ENCODE measurements around the gene TRIM67.

Gene TRIM67

DNA sequence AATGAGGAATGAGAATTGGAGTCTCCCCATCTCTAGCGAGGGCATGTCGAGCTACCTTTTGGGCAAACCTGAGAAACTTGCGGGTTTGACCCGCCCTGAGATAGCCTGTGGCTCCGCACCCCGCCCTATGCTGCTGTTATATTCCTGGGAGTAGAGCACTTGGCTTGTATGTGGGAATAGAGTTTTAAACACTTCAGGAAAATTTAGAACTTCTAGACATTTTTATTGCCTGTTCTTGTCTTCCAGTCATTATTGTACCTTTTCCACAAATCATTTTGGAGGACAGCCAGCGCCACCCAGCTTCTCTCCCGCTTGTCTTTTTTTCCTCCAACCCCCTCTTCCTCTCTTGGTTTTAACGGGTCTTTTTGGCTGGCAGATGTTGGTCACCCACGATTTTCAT is 79.9 kb downstream of the TRIM67 start:
- H3K9me3 ChIP-seq (ENCODE audit: insufficient read depth, low read length): no peaks in the 10 kb centered on the region
- H3F3A ChIP-seq (ENCODE audit: insufficient read depth): no peaks in the 10 kb centered on the region
- peak overlapping the region; percentile 92 for H3K4me3 ChIP-seq (ENCODE audit: insufficient read depth, low read length, poor library complexity, severe bottlenecking)
- H3K27ac ChIP-seq (ENCODE audit: low read depth, low read length): peak overlapping the region; percentile 23; the same call in 1 of the 2 replicates
- no peaks in the 10 kb centered on the region; the same call in 1 of the 2 replicates for H3K36me3 ChIP-seq (ENCODE audit: low read length)
- H4K20me1 ChIP-seq (ENCODE audit: low read depth, low read length): no peaks in the 10 kb centered on the region
- H3K27me3 ChIP-seq (ENCODE audit: low read length): no peaks in the 10 kb centered on the region
- peak overlapping the region; percentile 84 for H3K4me2 ChIP-seq (ENCODE audit: low read depth, low read length, poor library complexity, severe bottlenecking)
- peaks cover 64% of the 10 kb centered on the region for H3K79me2 ChIP-seq (ENCODE audit: insufficient read depth, low read length)
- TF ChIP-seq, protein P1, sequence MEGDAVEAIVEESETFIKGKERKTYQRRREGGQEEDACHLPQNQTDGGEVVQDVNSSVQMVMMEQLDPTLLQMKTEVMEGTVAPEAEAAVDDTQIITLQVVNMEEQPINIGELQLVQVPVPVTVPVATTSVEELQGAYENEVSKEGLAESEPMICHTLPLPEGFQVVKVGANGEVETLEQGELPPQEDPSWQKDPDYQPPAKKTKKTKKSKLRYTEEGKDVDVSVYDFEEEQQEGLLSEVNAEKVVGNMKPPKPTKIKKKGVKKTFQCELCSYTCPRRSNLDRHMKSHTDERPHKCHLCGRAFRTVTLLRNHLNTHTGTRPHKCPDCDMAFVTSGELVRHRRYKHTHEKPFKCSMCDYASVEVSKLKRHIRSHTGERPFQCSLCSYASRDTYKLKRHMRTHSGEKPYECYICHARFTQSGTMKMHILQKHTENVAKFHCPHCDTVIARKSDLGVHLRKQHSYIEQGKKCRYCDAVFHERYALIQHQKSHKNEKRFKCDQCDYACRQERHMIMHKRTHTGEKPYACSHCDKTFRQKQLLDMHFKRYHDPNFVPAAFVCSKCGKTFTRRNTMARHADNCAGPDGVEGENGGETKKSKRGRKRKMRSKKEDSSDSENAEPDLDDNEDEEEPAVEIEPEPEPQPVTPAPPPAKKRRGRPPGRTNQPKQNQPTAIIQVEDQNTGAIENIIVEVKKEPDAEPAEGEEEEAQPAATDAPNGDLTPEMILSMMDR (IDR thresholded peaks at IDR 0.05; ENCODE audit: insufficient read depth, low read length, poor library complexity, severe bottlenecking): peak; percentile 29
- TF ChIP-seq EZH2phosphoT487 (conservative IDR thresholded peaks at IDR 0.05; ENCODE audit: low read length): no peak
- no peaks in the 10 kb centered on the region for H3K9me2 ChIP-seq (replicated peaks; ENCODE audit: insufficient read depth, low read length)
- peak overlapping the region; percentile 80 for H3K9ac ChIP-seq (ENCODE audit: low read length)
- peak overlapping the region; percentile 84 for H2AFZ ChIP-seq (ENCODE audit: low read depth, low read length, severe bottlenecking)

DNA sequence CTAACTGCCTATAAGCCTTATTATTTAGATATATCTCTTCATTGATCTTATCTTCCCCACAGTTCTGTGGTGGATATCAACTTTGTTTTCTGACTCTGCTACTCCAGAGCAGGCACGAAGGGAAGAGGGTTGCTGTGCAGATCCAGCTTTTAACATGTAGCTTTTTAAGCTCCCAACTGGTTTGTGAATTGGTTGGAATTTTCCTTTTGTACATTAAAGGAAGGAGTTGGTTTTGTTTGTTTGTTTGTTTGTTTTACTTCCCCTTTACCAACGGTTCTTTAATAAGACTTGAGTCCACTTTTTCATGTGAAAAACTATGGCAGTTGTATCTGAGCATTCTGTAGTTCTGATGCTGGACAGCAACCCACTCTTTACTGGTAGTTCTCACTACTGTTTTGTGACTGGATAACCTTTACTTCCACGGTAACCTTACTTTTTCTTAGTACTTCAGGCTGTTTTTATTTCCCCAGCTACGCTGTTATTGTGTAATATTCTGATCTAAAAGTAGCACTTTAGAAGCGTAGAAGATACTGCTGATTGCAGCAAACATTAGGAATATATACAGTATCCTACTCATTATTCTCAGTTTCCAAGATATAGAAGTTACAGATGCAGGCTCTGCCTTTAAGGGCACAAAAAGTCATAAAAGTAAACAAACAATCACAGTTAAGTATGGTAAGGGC is 80.8 kb downstream of the TRIM67 start:
- H2AFZ ChIP-seq (ENCODE audit: low read depth, low read length, severe bottlenecking): no peak overlapping the region
- H4K20me1 ChIP-seq (ENCODE audit: low read depth, low read length): no peaks in the 10 kb centered on the region
- no peak for TF ChIP-seq EZH2phosphoT487 (conservative IDR thresholded peaks at IDR 0.05; ENCODE audit: low read length)
- H3K27ac ChIP-seq (ENCODE audit: low read depth, low read length): no peak overlapping the region
- H3K4me3 ChIP-seq (ENCODE audit: insufficient read depth, low read length, poor library complexity, severe bottlenecking): peak overlapping the region; percentile 92
- no peaks in the 10 kb centered on the region for H3K9me2 ChIP-seq (replicated peaks; ENCODE audit: insufficient read depth, low read length)
- H3K79me2 ChIP-seq (ENCODE audit: insufficient read depth, low read length): peaks cover 72% of the 10 kb centered on the region
- H3K36me3 ChIP-seq (ENCODE audit: low read length): no peaks in the 10 kb centered on the region
- H3K9me3 ChIP-seq (ENCODE audit: insufficient read depth, low read length): no peaks in the 10 kb centered on the region
- H3K9ac ChIP-seq (ENCODE audit: low read length): peak overlapping the region; percentile 80
- H3K4me2 ChIP-seq (ENCODE audit: low read depth, low read length, poor library complexity, severe bottlenecking): peak overlapping the region; percentile 84
- H3F3A ChIP-seq (ENCODE audit: insufficient read depth): no peaks in the 10 kb centered on the region
- H3K27me3 ChIP-seq (ENCODE audit: low read length): no peaks in the 10 kb centered on the region

DNA sequence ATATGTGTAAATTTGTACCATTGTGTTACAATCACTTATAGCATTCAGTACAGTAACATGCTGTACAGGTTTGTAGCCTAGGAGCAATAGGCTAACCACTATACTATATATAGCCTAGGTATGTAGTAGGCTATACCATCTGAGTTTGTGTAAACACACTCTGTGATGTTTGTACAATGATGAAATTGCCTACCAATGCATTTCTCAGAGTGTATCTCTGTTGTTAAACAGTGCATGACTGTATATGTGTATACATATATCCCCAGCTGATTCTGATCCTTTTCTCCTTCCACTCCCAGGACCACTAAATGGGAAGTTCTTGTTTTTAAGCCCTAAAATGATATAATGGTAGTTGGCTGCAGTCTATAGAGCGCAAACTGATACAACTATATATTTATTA is 86.9 kb downstream of the TRIM67 start:
- Histone ChIP-seq H3K9me2 (replicated peaks; ENCODE audit: insufficient read depth, low read length) (no peaks in the 10 kb centered on the region), H4K20me1 (ENCODE audit: low read depth, low read length) (no peaks in the 10 kb centered on the region), H3K4me3 (ENCODE audit: insufficient read depth, low read length, poor library complexity, severe bottlenecking) (no peak overlapping the region), H3F3A (ENCODE audit: insufficient read depth) (no peaks in the 10 kb centered on the region), H3K9ac (ENCODE audit: low read length) (no peak overlapping the region), H3K79me2 (ENCODE audit: insufficient read depth, low read length) (peaks cover 54% of the 10 kb centered on the region), H2AFZ (ENCODE audit: low read depth, low read length, severe bottlenecking) (no peak overlapping the region), H3K4me2 (ENCODE audit: low read depth, low read length, poor library complexity, severe bottlenecking) (no peak overlapping the region), H3K27ac (ENCODE audit: low read depth, low read length) (no peak overlapping the region), H3K36me3 (ENCODE audit: low read length) (peaks cover 2% of the 10 kb centered on the region; the same call in 1 of the 2 replicates), H3K27me3 (ENCODE audit: low read length) (no peaks in the 10 kb centered on the region), H3K9me3 (ENCODE audit: insufficient read depth, low read length) (no peaks in the 10 kb centered on the region)
- TF ChIP-seq EZH2phosphoT487 (conservative IDR thresholded peaks at IDR 0.05; ENCODE audit: low read length): no peak
- TF ChIP-seq, protein P1 (IDR thresholded peaks at IDR 0.05; ENCODE audit: insufficient read depth, low read length, poor library complexity, severe bottlenecking): no peak

DNA sequence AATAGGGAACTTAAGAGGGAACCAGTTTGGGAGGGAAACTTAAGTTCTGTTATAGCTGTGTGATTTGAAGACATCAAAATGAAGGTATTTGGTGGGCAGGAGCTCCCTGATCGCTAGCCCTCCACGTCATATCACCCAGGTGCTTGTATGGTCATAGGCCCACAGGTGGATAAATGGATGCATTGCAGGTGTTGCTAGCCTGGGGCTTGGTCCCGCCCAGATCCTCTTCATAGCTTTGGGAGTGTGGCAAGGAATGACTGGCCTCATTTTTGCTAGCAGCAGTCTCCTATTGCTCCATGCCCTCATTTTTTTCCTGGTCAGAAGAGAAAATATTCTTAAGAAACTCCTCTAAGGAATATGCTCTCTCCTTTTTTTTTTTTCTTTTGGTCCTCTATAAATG is 90.5 kb downstream of the TRIM67 start:
- H3K9me3 ChIP-seq (ENCODE audit: insufficient read depth, low read length): no peaks in the 10 kb centered on the region
- H3K4me3 ChIP-seq (ENCODE audit: insufficient read depth, low read length, poor library complexity, severe bottlenecking): no peak overlapping the region
- H3K9ac ChIP-seq (ENCODE audit: low read length): no peak overlapping the region
- H3K27ac ChIP-seq (ENCODE audit: low read depth, low read length): no peak overlapping the region
- no peaks in the 10 kb centered on the region for H3F3A ChIP-seq (ENCODE audit: insufficient read depth)
- no peaks in the 10 kb centered on the region for H4K20me1 ChIP-seq (ENCODE audit: low read depth, low read length)
- peaks cover 3% of the 10 kb centered on the region; the same call in 1 of the 2 replicates for H3K36me3 ChIP-seq (ENCODE audit: low read length)
- no peak overlapping the region for H2AFZ ChIP-seq (ENCODE audit: low read depth, low read length, severe bottlenecking)
- H3K79me2 ChIP-seq (ENCODE audit: insufficient read depth, low read length): peaks cover 24% of the 10 kb centered on the region
- H3K9me2 ChIP-seq (replicated peaks; ENCODE audit: insufficient read depth, low read length): no peaks in the 10 kb centered on the region
- TF ChIP-seq, protein P1 (IDR thresholded peaks at IDR 0.05; ENCODE audit: insufficient read depth, low read length, poor library complexity, severe bottlenecking): no peak
- TF ChIP-seq EZH2phosphoT487 (conservative IDR thresholded peaks at IDR 0.05; ENCODE audit: low read length): no peak
- H3K27me3 ChIP-seq (ENCODE audit: low read length): no peaks in the 10 kb centered on the region
- H3K4me2 ChIP-seq (ENCODE audit: low read depth, low read length, poor library complexity, severe bottlenecking): no peak overlapping the region
